ENCODE measurements around the gene AATF.

- TF ChIP-seq CTCF (IDR thresholded peaks at IDR 0.05) = no peak
- TF ChIP-seq POLR2A (IDR thresholded peaks at IDR 0.05) = no peak
Measured at GRCh38 chr17:36930583-36930900, 18.2 kb upstream of the AATF start.
